GM12873 (cell line): Measurements from ENCODE around the gene A2M.

Experiments
- TF ChIP-seq, protein P1 (sequence below): IDR thresholded peaks from 2 replicates; pipeline ENCODE4 v1.5.1; 2012; ENCODE audit warnings: low read depth, mild to moderate bottlenecking, moderate library complexity, low read length, control low read depth; ENCODE audit not compliant: insufficient read depth; ENCODE audit errors: missing control alignments

The A2M gene

DNA sequence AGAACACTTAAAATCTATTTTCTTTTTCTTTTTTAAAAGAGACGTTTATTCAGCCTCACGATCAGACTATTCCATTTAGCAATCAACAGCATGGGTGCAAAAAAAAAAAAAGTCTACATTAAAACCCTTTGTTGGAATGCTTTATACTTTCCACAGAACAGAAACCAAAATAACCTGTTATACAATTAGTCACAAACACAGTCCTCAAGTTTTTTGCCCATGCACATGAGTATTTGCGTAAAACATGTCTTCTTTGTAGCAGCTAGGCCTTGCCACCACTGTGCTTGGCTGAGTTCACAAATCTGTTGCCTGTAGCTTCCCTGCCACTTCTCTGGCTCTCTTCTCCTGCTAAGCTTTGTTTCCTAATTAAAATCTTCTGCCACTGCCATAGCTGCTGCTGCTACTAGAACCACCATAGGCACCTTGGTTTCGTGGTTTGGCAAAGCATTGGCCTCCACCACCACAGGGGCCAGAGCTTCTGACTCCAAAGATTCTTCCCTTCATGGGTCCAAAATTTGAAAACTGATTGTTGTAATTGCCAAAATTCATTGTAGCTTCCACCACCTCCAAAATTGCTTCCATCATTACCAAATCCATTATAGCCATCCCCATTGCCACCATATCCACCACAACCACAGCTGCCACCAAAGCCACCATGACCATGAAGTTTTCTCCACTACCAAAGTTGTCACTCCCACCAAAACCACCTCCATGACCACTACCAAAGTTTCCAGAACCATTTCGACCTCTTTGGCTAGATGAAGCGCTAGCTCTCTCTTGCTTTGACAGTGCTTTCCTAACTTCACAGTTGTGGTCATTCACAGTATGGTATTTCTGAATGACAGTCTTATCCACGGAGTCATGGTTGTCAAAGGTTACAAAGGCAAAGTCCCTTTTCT, 88.3 kb downstream of the A2M start:
- TF ChIP-seq, protein P1, sequence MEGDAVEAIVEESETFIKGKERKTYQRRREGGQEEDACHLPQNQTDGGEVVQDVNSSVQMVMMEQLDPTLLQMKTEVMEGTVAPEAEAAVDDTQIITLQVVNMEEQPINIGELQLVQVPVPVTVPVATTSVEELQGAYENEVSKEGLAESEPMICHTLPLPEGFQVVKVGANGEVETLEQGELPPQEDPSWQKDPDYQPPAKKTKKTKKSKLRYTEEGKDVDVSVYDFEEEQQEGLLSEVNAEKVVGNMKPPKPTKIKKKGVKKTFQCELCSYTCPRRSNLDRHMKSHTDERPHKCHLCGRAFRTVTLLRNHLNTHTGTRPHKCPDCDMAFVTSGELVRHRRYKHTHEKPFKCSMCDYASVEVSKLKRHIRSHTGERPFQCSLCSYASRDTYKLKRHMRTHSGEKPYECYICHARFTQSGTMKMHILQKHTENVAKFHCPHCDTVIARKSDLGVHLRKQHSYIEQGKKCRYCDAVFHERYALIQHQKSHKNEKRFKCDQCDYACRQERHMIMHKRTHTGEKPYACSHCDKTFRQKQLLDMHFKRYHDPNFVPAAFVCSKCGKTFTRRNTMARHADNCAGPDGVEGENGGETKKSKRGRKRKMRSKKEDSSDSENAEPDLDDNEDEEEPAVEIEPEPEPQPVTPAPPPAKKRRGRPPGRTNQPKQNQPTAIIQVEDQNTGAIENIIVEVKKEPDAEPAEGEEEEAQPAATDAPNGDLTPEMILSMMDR: no peak

DNA sequence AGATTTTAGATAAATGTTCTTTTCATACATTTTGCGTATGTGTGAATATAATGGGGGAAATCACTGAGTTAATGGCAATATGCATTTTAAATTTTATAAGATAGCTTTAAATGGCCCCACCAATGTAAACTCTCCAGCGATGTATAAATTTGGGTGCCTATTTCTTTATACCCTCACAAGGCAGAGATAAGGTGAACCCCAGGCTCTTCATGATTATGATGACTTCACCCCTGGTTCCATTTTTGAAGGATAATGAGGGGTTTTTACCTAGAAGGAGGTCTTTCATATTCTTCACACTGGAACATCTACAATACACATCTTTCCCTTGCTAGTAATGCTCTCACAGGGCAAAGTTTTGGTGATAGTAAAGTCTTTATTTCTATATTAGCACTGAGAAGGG, 91.2 kb downstream of the A2M start:
- TF ChIP-seq, protein P1: no peak

DNA sequence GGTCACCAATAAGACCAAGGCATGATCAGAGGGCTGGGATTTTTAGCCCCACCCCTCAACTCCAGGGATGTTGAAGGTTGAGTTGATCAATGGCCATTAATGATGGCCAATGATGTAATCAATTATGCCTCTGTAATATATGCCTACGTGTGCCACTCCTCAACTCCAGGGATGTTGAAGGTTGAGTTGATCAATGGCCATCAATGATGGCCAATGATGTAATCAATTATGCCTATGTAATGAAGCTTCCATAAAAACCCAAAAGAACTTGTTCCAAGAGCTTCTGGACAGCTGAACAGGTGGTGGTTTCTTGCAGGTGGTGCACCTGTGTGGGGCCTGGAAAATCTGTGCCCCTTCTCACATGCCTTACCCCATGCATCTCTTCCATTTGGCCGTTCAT, 93.1 kb downstream of the A2M start:
- TF ChIP-seq, protein P1: no peak
